Spleen (tissue), 7 donors: ENCODE results near the gene PRIMPOL.

Experiments used
- POLR2A ChIP-seq, 3 donors: fragments of 450-650 bp; IDR thresholded peaks; one replicate each; pipeline ENCODE4 v1.5.1; 2017; ENCODE audit warnings: antibody characterized with exemption in 3 of 3, mild to moderate bottlenecking in 1 of 3
- TF ChIP-seq, protein P1 (sequence below), 11 experiments: fragments of 200-600 bp in 7 of 11; fragments of 450-650 bp in 4 of 11; sonication (generic) in 4 of 11; IDR thresholded peaks in 8 of 11; conservative IDR thresholded peaks in 3 of 11; 1 replicate in 7 of 11; 2 replicates in 4 of 11; pipeline versions ENCODE4 v1.4.0 to v1.8.0; 2016 to 2021; ENCODE audit warnings: antibody characterized with exemption in 11 of 11, inconsistent platforms in 4 of 11, mild to moderate bottlenecking in 1 of 11
- donor health status: DM: no; HTN: no; CAD: no; lungs with moderate emphysema.
- donor health status: DM: no; HTN: no; CAD: no.
- donor health status: DM: no; HTN: no; CAD: no.

DNA sequence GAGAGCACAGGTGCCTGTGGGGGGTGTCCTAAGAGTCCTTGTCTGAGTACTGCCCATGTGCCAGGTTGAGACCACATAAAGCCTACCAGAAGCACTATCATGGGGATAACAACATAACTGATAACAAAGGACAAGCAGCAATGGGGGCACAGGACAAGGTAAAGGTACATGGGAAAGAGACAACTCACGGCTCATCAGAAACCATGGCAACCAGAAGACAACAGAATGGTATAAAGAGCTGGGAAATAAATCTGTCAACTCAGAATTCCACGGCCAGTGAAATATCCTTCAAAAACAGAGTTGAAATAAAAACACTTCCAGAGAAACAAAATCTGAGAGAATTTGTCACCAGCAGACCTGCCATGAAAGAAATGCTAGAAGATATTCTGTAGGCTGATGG, 64.3 kb downstream of the PRIMPOL start:
- TF ChIP-seq, protein P1, sequence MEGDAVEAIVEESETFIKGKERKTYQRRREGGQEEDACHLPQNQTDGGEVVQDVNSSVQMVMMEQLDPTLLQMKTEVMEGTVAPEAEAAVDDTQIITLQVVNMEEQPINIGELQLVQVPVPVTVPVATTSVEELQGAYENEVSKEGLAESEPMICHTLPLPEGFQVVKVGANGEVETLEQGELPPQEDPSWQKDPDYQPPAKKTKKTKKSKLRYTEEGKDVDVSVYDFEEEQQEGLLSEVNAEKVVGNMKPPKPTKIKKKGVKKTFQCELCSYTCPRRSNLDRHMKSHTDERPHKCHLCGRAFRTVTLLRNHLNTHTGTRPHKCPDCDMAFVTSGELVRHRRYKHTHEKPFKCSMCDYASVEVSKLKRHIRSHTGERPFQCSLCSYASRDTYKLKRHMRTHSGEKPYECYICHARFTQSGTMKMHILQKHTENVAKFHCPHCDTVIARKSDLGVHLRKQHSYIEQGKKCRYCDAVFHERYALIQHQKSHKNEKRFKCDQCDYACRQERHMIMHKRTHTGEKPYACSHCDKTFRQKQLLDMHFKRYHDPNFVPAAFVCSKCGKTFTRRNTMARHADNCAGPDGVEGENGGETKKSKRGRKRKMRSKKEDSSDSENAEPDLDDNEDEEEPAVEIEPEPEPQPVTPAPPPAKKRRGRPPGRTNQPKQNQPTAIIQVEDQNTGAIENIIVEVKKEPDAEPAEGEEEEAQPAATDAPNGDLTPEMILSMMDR (IDR thresholded peaks at IDR 0.05 in 8 of 11, conservative IDR thresholded peaks at IDR 0.05 in 3 of 11), result no peak
- TF ChIP-seq POLR2A (IDR thresholded peaks at IDR 0.05), result no peak
